Lower lobe of right lung (tissue), 2 donors: ENCODE measurements around the gene TC2N. TPM values are rescaled to one million over a fixed set of nuclear protein-coding genes. Genes with fewer than 3 reads are reported as not detected.

Experiments used
- ATAC-seq, 2 donors: fragments of 200-7000 bp; cut with Tn5 transposase; one replicate each; pipeline ENCODE4 v1.9.1; 2020 to 2022; ENCODE audit warnings: mild to moderate bottlenecking in 2 of 2, moderate library complexity in 2 of 2
- DNase-seq: peaks from one replicate; pipeline ENCODE4 v3.0.0-alpha.2; 2020
- H3K27ac ChIP-seq: fragments of 200-600 bp; one replicate; pipeline ENCODE4 v1.8.0; 2022
- H3K27me3 ChIP-seq: fragments of 200-600 bp; one replicate; pipeline ENCODE4 v1.8.0; 2022; ENCODE audit warnings: low read depth
- H3K36me3 ChIP-seq: fragments of 200-600 bp; one replicate; pipeline ENCODE4 v1.8.0; 2022; ENCODE audit warnings: mild to moderate bottlenecking
- H3K4me1 ChIP-seq: fragments of 200-600 bp; one replicate; pipeline ENCODE4 v1.8.0; 2022
- H3K4me3 ChIP-seq: fragments of 200-600 bp; one replicate; pipeline ENCODE4 v1.8.0; 2022; ENCODE audit warnings: mild to moderate bottlenecking
- H3K9me3 ChIP-seq: fragments of 200-600 bp; one replicate; pipeline ENCODE4 v1.8.0; 2022
- CTCF ChIP-seq: fragments of 200-600 bp; IDR thresholded peaks from one replicate; pipeline ENCODE4 v1.8.0; 2022; ENCODE audit warnings: antibody characterized with exemption, mild to moderate bottlenecking
- intact Hi-C: fragments of 100-400 bp; cut with DNase I; formaldehyde crosslinking; loops from one replicate; pipeline ENCODE4 v1.11.0; 2022
- total RNA-seq: library from RNA; stranded (reverse); fragmentation: NEBNext Ultra II Directional; extraction: Animal tissue kit (Norgen Biotek cat#: 25700); gene quantifications from one replicate; pipeline ENCODE4 v1.2.1, GENCODE V29; 2021
- donor health status: DM: no; HTN: yes; CAD: no; lungs with severe emphysema.

Gene TC2N
- total RNA-seq, 1 donor from 2014 or later = 53.1 TPM

DNA sequence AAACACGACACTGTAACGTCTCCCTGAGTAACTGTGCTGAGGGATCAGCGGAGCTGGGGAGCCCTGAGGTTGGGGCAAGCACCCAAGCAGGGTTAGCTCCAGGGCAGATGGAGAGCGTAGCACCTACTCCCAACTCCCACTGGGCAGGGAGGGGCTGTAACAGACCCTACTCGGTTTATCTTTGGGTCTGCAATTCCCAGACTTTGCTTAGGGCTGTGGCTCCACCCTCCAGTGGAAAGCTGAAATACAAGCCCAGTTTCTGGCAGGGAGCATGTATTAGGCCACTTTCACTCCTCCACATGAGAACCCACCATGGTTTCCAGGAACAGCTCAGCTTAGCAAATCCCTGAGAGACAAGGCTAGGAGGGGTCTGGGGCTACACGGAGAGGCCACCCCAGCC lies 17.3 kb upstream of the TC2N start:
- H3K9me3 ChIP-seq = no peaks in the 10 kb centered on the region
- DNase-seq = no peak
- no peak for TF ChIP-seq CTCF
- peaks cover 9% of the 10 kb centered on the region for H3K36me3 ChIP-seq
- H3K4me3 ChIP-seq = no peak overlapping the region
- H3K4me1 ChIP-seq = peaks cover 22% of the 10 kb centered on the region
- peak overlapping the region; percentile 54 for H3K27ac ChIP-seq
- peak in 1 of 2 donors; percentile 5 for ATAC-seq
- intact Hi-C loops = no loop called here
- H3K27me3 ChIP-seq = no peaks in the 10 kb centered on the region

GRCh38 chr14:91883753-91884152 lies 16.4 kb upstream of the TC2N start:
- H3K4me3 ChIP-seq = no peak overlapping the region
- H3K36me3 ChIP-seq = peaks cover 16% of the 10 kb centered on the region
- DNase-seq (no peak), ATAC-seq (peak; percentile 36 to 59)
- intact Hi-C loops = no loop called here
- no peaks in the 10 kb centered on the region for H3K27me3 ChIP-seq
- H3K9me3 ChIP-seq = no peaks in the 10 kb centered on the region
- no peak overlapping the region for H3K27ac ChIP-seq
- no peak for TF ChIP-seq CTCF
- H3K4me1 ChIP-seq = peaks cover 13% of the 10 kb centered on the region

GRCh38 chr14:91882776-91883175 lies 15.4 kb upstream of the TC2N start:
- Histone ChIP-seq H3K36me3 (peaks cover 18% of the 10 kb centered on the region), H3K9me3 (no peaks in the 10 kb centered on the region), H3K4me3 (no peak overlapping the region), H3K4me1 (peaks cover 13% of the 10 kb centered on the region), H3K27ac (peak overlapping the region; percentile 44), H3K27me3 (no peaks in the 10 kb centered on the region)
- DNase-seq (no peak), ATAC-seq (no peak)
- no peak for TF ChIP-seq CTCF
- intact Hi-C loops = no loop called here

DNA sequence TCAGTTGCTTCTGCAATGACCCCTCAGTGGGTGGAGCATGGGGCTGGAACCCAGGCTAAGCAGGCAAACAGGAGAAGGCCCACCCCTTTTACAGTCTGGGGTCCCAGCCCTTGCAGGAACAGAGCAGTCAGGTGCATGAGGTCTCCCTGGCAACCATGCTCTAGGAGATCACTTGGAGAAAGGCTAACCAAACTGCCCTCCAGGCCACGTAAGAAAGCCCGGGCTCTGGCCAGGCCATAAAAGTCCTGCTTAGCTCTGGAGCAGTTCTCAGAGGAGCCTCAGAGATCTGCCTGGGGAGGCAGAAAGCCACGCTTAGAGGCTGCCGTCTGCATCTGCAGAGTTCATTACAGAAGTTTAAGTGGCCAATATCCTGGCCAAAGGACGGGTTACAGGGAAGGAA lies 15.0 kb upstream of the TC2N start:
- Histone ChIP-seq H3K27me3 (no peaks in the 10 kb centered on the region), H3K36me3 (peaks cover 22% of the 10 kb centered on the region), H3K4me3 (no peak overlapping the region), H3K4me1 (peaks cover 13% of the 10 kb centered on the region), H3K9me3 (no peaks in the 10 kb centered on the region), H3K27ac (no peak overlapping the region)
- DNase-seq (no peak), ATAC-seq (no peak)
- no peak for TF ChIP-seq CTCF
- intact Hi-C loops = no loop called here

- intact Hi-C loops = no loop called here
- Histone ChIP-seq H3K36me3 (peaks cover 32% of the 10 kb centered on the region), H3K4me1 (peaks cover 25% of the 10 kb centered on the region), H3K9me3 (no peaks in the 10 kb centered on the region), H3K27ac (peak overlapping the region; percentile 18), H3K27me3 (no peaks in the 10 kb centered on the region), H3K4me3 (no peak overlapping the region)
- DNase-seq (no peak), ATAC-seq (peak in 1 of 2 donors; percentile 12)
- TF ChIP-seq CTCF = no peak
Observed at GRCh38 chr14:91879196-91879595, 11.9 kb upstream of the TC2N start.

GRCh38 chr14:91878274-91878673 lies 10.9 kb upstream of the TC2N start:
- H3K27ac ChIP-seq = no peak overlapping the region

More at GRCh38 chr14:91878274-91878673, 10.9 kb upstream of the TC2N start:
- H3K9me3 ChIP-seq = no peaks in the 10 kb centered on the region
- peaks cover 32% of the 10 kb centered on the region for H3K36me3 ChIP-seq
- no peak for TF ChIP-seq CTCF
- H3K4me3 ChIP-seq = no peak overlapping the region
- H3K4me1 ChIP-seq = peaks cover 33% of the 10 kb centered on the region
- DNase-seq (no peak), ATAC-seq (no peak)
- intact Hi-C loops = no loop called here
- no peaks in the 10 kb centered on the region for H3K27me3 ChIP-seq
